Upper lobe of right lung (tissue), 1 donor: ENCODE measurements around the gene FN1. TPM values are rescaled to one million over a fixed set of nuclear protein-coding genes. Genes with fewer than 3 reads are reported as not detected.
"Not testable (repeated sequence)": the region's sequence is repeated elsewhere in the genome, so short reads cannot be mapped to it uniquely, and the experiment has no call there.

Experiments used
- ATAC-seq: fragments of 200-7000 bp; cut with Tn5 transposase; one replicate; pipeline ENCODE4 v1.9.1; 2020; ENCODE audit warnings: mild to moderate bottlenecking, moderate library complexity
- DNase-seq: peaks from one replicate; pipeline ENCODE4 v3.0.0-alpha.2; 2020
- H3K27ac ChIP-seq: fragments of 200-600 bp; one replicate; pipeline ENCODE4 v1.8.0; 2022
- H3K27me3 ChIP-seq: fragments of 200-600 bp; one replicate; pipeline ENCODE4 v1.8.0; 2022; ENCODE audit warnings: mild to moderate bottlenecking
- H3K36me3 ChIP-seq: fragments of 200-600 bp; one replicate; pipeline ENCODE4 v1.8.0; 2022
- H3K4me1 ChIP-seq: fragments of 200-600 bp; one replicate; pipeline ENCODE4 v1.8.0; 2022
- H3K4me3 ChIP-seq: fragments of 200-600 bp; one replicate; pipeline ENCODE4 v1.8.0; 2022; ENCODE audit warnings: mild to moderate bottlenecking
- H3K9me3 ChIP-seq: fragments of 200-600 bp; one replicate; pipeline ENCODE4 v1.8.0; 2022
- intact Hi-C: fragments of 100-400 bp; cut with DNase I; formaldehyde crosslinking; loops from one replicate; pipeline ENCODE4 v1.11.0; 2022
- total RNA-seq: library from RNA; stranded (reverse); fragmentation: NEBNext Ultra II Directional; extraction: Animal tissue kit (Norgen Biotek cat#: 25700); gene quantifications from one replicate; pipeline ENCODE4 v1.2.1, GENCODE V29; 2021
- TF ChIP-seq, protein P1 (sequence below): fragments of 200-600 bp; IDR thresholded peaks from one replicate; pipeline ENCODE4 v1.8.0; 2022; ENCODE audit warnings: antibody characterized with exemption
- donor health status: DM: no; HTN: yes; CAD: no; lungs with severe emphysema.

The FN1 gene
- total RNA-seq, 1 donor from 2014 or later: 955 TPM

GRCh38 chr2:215409331-215410127 lies 26.3 kb downstream of the FN1 start:
- no peak for DNase-seq
- peaks cover 63% of the 10 kb centered on the region for H3K36me3 ChIP-seq
- H3K9me3 ChIP-seq: no peaks in the 10 kb centered on the region
- no peaks in the 10 kb centered on the region for H3K4me1 ChIP-seq
- H3K4me3 ChIP-seq: no peak overlapping the region
- TF ChIP-seq, protein P1, sequence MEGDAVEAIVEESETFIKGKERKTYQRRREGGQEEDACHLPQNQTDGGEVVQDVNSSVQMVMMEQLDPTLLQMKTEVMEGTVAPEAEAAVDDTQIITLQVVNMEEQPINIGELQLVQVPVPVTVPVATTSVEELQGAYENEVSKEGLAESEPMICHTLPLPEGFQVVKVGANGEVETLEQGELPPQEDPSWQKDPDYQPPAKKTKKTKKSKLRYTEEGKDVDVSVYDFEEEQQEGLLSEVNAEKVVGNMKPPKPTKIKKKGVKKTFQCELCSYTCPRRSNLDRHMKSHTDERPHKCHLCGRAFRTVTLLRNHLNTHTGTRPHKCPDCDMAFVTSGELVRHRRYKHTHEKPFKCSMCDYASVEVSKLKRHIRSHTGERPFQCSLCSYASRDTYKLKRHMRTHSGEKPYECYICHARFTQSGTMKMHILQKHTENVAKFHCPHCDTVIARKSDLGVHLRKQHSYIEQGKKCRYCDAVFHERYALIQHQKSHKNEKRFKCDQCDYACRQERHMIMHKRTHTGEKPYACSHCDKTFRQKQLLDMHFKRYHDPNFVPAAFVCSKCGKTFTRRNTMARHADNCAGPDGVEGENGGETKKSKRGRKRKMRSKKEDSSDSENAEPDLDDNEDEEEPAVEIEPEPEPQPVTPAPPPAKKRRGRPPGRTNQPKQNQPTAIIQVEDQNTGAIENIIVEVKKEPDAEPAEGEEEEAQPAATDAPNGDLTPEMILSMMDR: no peak
- no peak overlapping the region for H3K27ac ChIP-seq
- ATAC-seq: no peak
- intact Hi-C loops: no loop called here
- H3K27me3 ChIP-seq: no peaks in the 10 kb centered on the region

GRCh38 chr2:215408441-215408840 lies 27.4 kb downstream of the FN1 start:
- peaks cover 67% of the 10 kb centered on the region for H3K36me3 ChIP-seq
- H3K4me1 ChIP-seq, DNase-seq, H3K9me3 ChIP-seq, H3K27me3 ChIP-seq, H3K4me3 ChIP-seq, ATAC-seq, intact Hi-C loops, H3K27ac ChIP-seq: not testable (repeated sequence)

DNA sequence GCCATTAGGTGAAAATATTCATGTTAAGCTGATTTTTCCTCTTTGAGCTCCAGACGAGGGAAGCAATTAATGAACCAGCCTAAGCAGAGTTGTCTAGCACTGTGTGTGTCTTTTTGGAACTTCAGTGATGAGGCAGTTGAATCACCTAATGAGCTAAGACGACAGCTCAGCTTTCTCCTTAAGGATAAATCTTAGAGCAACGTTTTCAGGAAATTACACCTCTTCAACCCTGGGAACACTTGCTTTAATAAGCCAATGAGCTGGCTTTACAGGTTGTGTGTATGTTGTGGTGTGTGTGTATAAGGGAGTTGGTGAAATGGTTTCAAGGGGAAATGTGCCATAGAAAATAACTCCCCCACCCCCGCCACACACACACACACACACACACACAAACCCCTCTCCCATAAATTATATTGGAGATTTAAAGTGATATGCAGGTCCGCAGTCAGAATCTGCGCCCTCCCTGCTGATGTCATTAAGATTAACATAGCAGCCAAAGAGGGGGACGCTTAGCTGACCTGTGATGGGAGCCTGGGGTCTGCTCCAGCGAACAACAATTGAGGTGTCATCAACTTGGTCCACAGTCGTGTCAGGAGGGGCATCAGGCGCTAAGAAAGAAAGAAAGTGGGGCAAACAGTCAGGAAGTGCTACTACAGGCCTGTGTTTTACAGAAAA lies 28.1 kb downstream of the FN1 start:
- no peaks in the 10 kb centered on the region for H3K9me3 ChIP-seq
- intact Hi-C loops: no loop called here
- ATAC-seq: no peak
- H3K27ac ChIP-seq: no peak overlapping the region
- no peaks in the 10 kb centered on the region for H3K4me1 ChIP-seq
- no peak for DNase-seq
- H3K27me3 ChIP-seq: no peaks in the 10 kb centered on the region
- no peak overlapping the region for H3K4me3 ChIP-seq
- peaks cover 62% of the 10 kb centered on the region for H3K36me3 ChIP-seq
- TF ChIP-seq, protein P1: no peak

GRCh38 chr2:215407061-215407460 lies 28.8 kb downstream of the FN1 start:
- Histone ChIP-seq H3K27ac (no peak overlapping the region), H3K4me3 (no peak overlapping the region), H3K9me3 (no peaks in the 10 kb centered on the region), H3K36me3 (peaks cover 62% of the 10 kb centered on the region), H3K4me1 (no peaks in the 10 kb centered on the region), H3K27me3 (no peaks in the 10 kb centered on the region)
- TF ChIP-seq, protein P1: no peak
- ATAC-seq (no peak), DNase-seq (no peak)
- intact Hi-C loops: no loop called here

GRCh38 chr2:215405722-215406581 lies 29.9 kb downstream of the FN1 start:
- DNase-seq (no peak), ATAC-seq (no peak)
- Histone ChIP-seq H3K4me3 (no peak overlapping the region), H3K27me3 (no peaks in the 10 kb centered on the region), H3K9me3 (no peaks in the 10 kb centered on the region), H3K36me3 (peaks cover 62% of the 10 kb centered on the region), H3K27ac (no peak overlapping the region), H3K4me1 (no peaks in the 10 kb centered on the region)
- intact Hi-C loops: no loop called here
- TF ChIP-seq, protein P1: no peak
